C4-2B (cell line): Measurements from ENCODE around the gene HSD3B1.
"Not testable (repeated sequence)": the region's sequence is repeated elsewhere in the genome, so short reads cannot be mapped to it uniquely, and the experiment has no call there.

ENCODE experiments used
- ZFX ChIP-seq: fragments of 450-650 bp; IDR thresholded peaks from 2 replicates; pipeline ENCODE4 v1.6.1; 2017
- TF ChIP-seq, protein P1 (sequence below): fragments of 450-650 bp; conservative IDR thresholded peaks from 2 replicates; pipeline ENCODE4 v1.5.1; 2017; ENCODE audit warnings: mild to moderate bottlenecking

DNA sequence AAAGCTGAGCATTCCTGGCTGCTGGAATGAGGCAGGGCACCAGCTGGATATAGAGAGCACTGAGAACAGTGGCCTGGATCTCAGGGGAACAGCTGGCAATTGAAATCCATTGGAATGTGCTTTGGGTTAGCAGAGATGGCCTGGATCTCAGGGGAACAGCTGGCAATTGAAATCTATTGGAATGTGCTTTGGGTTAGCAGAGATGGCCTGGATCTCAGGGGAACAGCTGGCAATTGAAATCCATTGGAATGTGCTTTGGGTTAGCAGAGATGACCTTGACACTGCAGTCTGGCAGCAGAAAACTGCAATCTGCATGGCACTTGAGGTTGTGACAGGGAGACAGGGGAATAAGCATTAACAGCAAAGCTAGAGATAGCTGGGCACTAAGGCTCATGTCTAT is 10.7 kb downstream of the HSD3B1 start:
- TF ChIP-seq, protein P1, sequence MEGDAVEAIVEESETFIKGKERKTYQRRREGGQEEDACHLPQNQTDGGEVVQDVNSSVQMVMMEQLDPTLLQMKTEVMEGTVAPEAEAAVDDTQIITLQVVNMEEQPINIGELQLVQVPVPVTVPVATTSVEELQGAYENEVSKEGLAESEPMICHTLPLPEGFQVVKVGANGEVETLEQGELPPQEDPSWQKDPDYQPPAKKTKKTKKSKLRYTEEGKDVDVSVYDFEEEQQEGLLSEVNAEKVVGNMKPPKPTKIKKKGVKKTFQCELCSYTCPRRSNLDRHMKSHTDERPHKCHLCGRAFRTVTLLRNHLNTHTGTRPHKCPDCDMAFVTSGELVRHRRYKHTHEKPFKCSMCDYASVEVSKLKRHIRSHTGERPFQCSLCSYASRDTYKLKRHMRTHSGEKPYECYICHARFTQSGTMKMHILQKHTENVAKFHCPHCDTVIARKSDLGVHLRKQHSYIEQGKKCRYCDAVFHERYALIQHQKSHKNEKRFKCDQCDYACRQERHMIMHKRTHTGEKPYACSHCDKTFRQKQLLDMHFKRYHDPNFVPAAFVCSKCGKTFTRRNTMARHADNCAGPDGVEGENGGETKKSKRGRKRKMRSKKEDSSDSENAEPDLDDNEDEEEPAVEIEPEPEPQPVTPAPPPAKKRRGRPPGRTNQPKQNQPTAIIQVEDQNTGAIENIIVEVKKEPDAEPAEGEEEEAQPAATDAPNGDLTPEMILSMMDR = not testable (repeated sequence)
- not testable (repeated sequence) for TF ChIP-seq ZFX
